GM19023 (cell line): ENCODE results near the gene CREB3L2.
A peak's percentile ranks its signal among the peaks of the same experiment; 100 is the strongest.
"Not testable (repeated sequence)": the region's sequence is repeated elsewhere in the genome, so short reads cannot be mapped to it uniquely, and the experiment has no call there.

Experiments used
- ATAC-seq: cut with Tn5 transposase; IDR thresholded peaks from one replicate; pipeline ENCODE4 v1.9.1; 2021; ENCODE audit warnings: mild to moderate bottlenecking, moderate library complexity; ENCODE audit not compliant: unreplicated experiment

The CREB3L2 gene

DNA sequence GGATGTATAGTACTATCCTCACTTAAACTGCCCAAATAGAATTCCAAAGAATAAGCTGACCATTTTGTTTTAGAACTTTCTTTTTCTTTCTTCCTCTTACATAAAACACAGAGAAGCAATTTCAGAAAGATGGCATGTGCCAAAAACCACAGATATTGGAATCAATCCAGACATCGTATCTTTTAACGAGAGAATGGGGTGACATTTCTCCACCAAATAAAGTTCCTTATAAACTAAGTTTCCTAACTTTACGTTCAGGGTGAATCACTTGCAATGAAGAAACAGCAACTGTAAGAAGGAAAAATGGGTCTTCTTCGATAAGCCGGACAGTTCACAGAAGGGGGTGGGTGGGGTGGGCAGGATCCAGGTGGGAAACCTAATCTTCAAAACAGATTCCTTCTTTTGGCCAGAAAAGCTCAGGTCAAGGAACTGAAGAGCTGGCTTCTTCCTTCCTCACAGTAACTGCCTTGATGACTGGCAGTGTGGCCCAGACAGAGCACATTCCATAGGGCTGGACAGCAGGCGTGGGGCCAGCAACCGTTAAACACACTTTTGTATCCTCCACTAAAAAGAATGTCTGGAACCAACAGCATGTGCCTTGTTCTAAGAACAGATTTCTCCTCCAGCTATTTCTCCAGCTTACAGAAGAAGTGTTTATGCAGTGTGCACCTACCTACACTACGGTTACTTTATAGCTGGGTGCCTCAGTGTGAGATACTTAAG, 31.5 kb downstream of the CREB3L2 start:
- no peak for ATAC-seq

DNA sequence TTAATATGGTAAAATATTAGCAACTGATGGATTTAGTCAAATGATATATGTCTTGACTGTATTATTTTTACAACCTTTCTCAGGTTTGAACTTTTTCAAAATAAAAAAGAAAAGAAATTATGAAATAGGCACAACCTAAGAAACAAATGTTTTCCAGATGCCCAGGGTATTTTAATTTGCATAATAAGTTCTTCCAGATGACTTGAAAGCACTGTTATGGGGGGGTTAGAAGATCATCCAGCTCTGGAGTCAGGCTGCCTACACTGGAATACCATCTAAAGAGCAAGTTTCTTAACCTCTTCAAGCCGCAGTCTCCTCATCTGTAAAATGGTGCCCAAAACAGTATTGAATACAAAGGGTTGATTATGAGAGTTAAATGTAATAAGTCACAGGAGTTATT, 32.1 kb downstream of the CREB3L2 start:
- ATAC-seq, result no peak

- ATAC-seq, result no peak
These were observed 33.0 kb downstream of the CREB3L2 start for GRCh38 chr7:137968890-137969289.

DNA sequence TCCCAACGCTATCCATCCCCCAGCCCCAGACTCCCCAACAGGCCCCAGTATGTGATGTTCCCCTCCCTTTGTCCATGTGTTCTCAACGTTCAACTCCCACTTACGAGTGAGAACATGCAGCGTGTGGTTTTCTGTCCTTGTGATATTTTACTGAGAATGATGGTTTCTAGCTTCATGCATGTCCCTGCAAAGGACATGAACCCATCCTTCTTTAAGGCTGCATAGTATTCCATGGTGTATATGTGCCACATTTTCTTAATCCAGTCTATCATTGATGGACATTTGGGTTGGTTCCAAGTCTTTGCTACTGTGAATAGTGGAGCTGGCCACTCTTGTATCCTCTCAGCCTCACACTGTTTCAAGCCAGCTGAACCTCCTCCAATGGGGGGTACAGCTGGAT, 33.5 kb downstream of the CREB3L2 start:
- ATAC-seq, result not testable (repeated sequence)

DNA sequence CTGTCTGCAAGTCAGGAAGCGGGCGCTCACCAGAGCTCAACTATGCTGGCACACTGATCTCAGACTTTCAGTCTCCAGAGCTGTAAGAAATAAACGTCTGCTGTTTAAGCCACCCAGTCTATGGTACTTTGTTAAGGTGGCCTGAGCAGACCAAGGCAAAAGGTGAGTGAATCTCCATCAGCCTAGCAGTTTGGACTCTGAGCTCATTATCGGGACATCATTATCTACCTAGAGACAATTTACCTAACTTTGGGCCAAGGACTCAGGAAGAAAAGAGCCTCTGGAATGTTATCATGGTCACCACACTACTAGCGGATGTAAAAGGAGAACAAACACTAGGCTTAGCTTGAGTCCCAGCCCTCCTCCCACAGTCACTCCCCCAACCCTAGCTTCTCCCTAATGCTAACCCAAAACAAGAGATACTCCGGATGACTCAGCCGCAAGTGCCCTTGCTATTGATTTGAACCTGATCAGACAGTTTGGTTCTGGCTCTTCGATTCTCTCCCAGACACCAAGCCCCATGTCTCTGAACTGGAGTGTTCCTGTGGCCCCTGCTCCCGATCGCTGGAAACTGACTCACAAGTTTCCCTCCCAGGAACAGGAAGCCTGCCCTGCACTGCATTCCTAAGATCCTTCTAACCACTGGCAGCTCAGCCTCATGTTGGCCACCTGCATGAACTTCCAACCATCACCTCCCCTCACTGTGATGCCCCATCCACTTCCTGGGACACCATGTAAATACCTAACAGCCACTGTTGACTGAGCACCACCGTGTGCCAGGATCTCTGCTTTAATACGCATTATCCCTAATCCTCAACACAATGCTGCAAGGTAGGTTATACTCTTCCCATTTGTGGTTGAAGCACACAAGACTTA, 34.5 kb downstream of the CREB3L2 start:
- ATAC-seq, result no peak

- ATAC-seq, result no peak
These were observed 35.2 kb downstream of the CREB3L2 start for GRCh38 chr7:137966641-137967142.

DNA sequence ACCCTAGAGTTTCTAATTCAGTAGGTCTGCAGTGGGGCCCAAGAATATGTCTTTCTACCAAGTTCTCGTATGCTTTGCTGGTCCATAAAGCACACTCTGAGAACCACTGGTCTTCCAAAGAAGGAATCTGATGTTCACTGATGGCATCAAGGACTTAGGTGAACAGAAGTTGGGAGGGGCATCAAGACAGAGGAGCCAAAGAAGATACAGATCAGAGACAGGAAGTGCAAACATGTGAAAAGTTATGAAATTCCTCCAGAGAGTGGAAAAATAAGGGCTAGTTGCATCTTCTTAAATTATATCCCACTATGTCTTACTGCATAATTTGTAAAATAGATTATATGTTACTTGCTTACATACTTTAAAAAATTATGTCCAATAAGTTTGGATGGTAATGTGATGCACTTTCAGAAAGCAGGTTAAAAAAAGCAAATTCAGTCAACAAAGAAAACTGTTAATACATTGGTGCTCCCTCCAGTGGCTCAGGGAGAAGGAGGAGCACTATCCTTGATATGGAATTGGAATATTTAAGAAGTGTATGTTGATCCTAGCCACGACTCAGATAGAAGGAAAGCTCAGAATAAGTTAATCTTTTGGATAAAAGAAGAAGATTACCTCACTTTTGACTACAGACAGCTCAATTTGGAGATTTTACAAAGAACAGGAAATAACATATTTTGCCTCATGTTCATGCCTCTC, 35.8 kb downstream of the CREB3L2 start:
- ATAC-seq, result no peak

- no peak for ATAC-seq
These were observed 36.9 kb downstream of the CREB3L2 start for GRCh38 chr7:137964824-137965545.

DNA sequence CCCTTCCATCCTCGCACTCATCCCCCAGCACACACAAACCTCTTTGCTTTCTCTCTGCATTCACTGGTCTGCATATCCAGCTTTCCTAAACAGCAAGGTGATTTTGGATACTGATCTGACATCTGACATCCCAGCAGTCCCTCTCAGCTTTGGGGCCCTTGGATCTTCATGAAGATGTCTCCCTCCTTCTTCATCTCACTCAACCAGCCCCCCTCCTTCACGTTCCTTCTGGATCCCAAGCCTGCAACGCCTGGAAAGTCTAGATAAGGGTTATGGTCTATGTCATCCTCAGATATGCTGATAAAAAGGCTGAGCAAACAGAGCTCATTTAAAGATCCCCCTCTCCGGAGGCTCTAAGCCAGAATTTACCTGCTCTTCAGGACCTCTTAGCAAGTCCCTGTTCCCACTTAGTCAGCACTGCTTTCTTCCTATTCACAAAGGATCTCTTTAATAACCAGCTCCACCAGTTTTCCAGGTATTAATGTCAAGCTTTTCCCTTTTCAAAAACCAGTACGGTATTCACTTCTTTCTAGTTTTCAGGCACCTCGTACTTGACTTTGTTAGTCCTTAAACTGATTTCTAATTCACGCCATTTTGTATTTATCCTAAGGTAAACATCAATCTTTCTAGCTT, 38.9 kb downstream of the CREB3L2 start:
- ATAC-seq, result no peak

GRCh38 chr7:137962491-137962874, 39.4 kb downstream of the CREB3L2 start:
- no peak for ATAC-seq

- peak; percentile 84 for ATAC-seq
These were observed 40.4 kb downstream of the CREB3L2 start for GRCh38 chr7:137961200-137962177.

GRCh38 chr7:137960020-137960419, 41.9 kb downstream of the CREB3L2 start:
- no peak for ATAC-seq

- ATAC-seq, result no peak
These were observed 43.1 kb downstream of the CREB3L2 start for GRCh38 chr7:137958470-137959431.

GRCh38 chr7:137957887-137958286, 44.0 kb downstream of the CREB3L2 start:
- no peak for ATAC-seq

- no peak for ATAC-seq
These were observed 45.3 kb downstream of the CREB3L2 start for GRCh38 chr7:137956591-137956990.

DNA sequence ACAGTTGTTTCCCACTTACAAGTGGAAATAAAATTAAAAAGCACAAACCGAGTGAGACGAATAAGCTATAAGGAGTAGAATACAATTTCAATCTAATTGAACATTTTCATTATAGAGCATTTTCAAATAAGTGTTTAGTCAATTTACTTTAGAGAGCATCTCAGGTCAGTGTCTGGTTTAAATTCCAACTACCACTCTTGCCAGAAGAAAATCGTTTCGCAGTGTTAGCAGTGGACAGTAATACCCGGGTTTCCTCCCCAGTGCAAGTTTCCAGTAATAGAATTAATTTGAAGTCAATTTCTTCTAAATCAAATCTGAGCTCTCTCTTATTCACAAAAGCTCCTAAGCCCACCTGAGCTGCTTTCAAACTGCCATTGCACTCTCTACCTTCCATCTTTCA, 45.7 kb downstream of the CREB3L2 start:
- no peak for ATAC-seq

GRCh38 chr7:137954614-137955013, 47.3 kb downstream of the CREB3L2 start:
- ATAC-seq, result no peak
